GM19463 (cell line): ENCODE results near the gene FAM13C.
A peak's percentile ranks its signal among the peaks of the same experiment; 100 is the strongest.

Source experiments
- ATAC-seq: cut with Tn5 transposase; IDR thresholded peaks from one replicate; pipeline ENCODE4 v1.9.1; 2021; ENCODE audit warnings: mild to moderate bottlenecking, moderate library complexity; ENCODE audit not compliant: unreplicated experiment

FAM13C gene

GRCh38 chr10:59319854-59320253 is 42.5 kb downstream of the FAM13C start:
- no peak for ATAC-seq

- ATAC-seq: no peak
These were observed 45.3 kb downstream of the FAM13C start for GRCh38 chr10:59317066-59317465.

- ATAC-seq: no peak
These were observed 46.9 kb downstream of the FAM13C start for GRCh38 chr10:59315465-59315864.

- ATAC-seq: no peak
These were observed 48.1 kb downstream of the FAM13C start for GRCh38 chr10:59314268-59314667.

GRCh38 chr10:59312247-59312646 is 50.1 kb downstream of the FAM13C start:
- no peak for ATAC-seq

- ATAC-seq: no peak
These were observed 51.3 kb downstream of the FAM13C start for GRCh38 chr10:59311025-59311424.

GRCh38 chr10:59310324-59310914 is 51.9 kb downstream of the FAM13C start:
- ATAC-seq: no peak

- no peak for ATAC-seq
These were observed 57.7 kb downstream of the FAM13C start for GRCh38 chr10:59304521-59305097.

GRCh38 chr10:59303018-59303417 is 59.3 kb downstream of the FAM13C start:
- peak; percentile 39 for ATAC-seq

GRCh38 chr10:59302381-59302780 is 60.0 kb downstream of the FAM13C start:
- ATAC-seq: no peak

GRCh38 chr10:59301067-59301754 is 61.1 kb downstream of the FAM13C start:
- no peak for ATAC-seq

- no peak for ATAC-seq
These were observed 62.0 kb downstream of the FAM13C start for GRCh38 chr10:59300386-59300785.

GRCh38 chr10:59299933-59300332 is 62.4 kb downstream of the FAM13C start:
- no peak for ATAC-seq

GRCh38 chr10:59290448-59290847 is 71.9 kb downstream of the FAM13C start:
- ATAC-seq: no peak

GRCh38 chr10:59289853-59290252 is 72.5 kb downstream of the FAM13C start:
- no peak for ATAC-seq

- ATAC-seq: no peak
These were observed 74.6 kb downstream of the FAM13C start for GRCh38 chr10:59287587-59288255.

- no peak for ATAC-seq
These were observed 76.5 kb downstream of the FAM13C start for GRCh38 chr10:59285848-59286247.

- no peak for ATAC-seq
These were observed 77.3 kb downstream of the FAM13C start for GRCh38 chr10:59285073-59285472.

GRCh38 chr10:59284118-59284975 is 78.0 kb downstream of the FAM13C start:
- ATAC-seq: no peak

- ATAC-seq: no peak
These were observed 78.8 kb downstream of the FAM13C start for GRCh38 chr10:59283456-59284091.
